Body of pancreas (tissue), 4 donors: ENCODE measurements around the gene KLHDC7A.

Source experiments
- CTCF ChIP-seq, 7 experiments: fragments of 450-650 bp in 4 of 7; fragments of 200-600 bp in 3 of 7; sonication (generic) in 3 of 7; IDR thresholded peaks; one replicate each; pipeline ENCODE4 v1.5.1; 2016 to 2019; ENCODE audit warnings: antibody characterized with exemption in 7 of 7
- POLR2A ChIP-seq, 3 donors: fragments of 450-650 bp; IDR thresholded peaks; one replicate each; pipeline ENCODE4 v1.6.1; 2016; ENCODE audit warnings: antibody characterized with exemption in 3 of 3, mild to moderate bottlenecking in 2 of 3

- TF ChIP-seq CTCF (IDR thresholded peaks at IDR 0.05) = no peak
- TF ChIP-seq POLR2A (IDR thresholded peaks at IDR 0.05) = no peak
These were observed 45.9 kb downstream of the KLHDC7A start for GRCh38 chr1:18526436-18527275.
